ENCODE data around the gene CD14.
"Not testable (repeated sequence)": the region's sequence is repeated elsewhere in the genome, so short reads cannot be mapped to it uniquely, and the experiment has no call there.

Gene CD14

GRCh38 chr5:140605879-140606278, 27.1 kb downstream of the CD14 start:
- no peak overlapping the region for H3K4ac ChIP-seq (ENCODE audit: low read depth in 1 of 2, low read length in 2 of 2)
- H3K79me1 ChIP-seq (replicated peaks; ENCODE audit: low read length, poor library complexity, severe bottlenecking) = no peaks in the 10 kb centered on the region
- no peak overlapping the region for H2BK12ac ChIP-seq (ENCODE audit: low read length in 2 of 2)
- no peak overlapping the region for H2AFZ ChIP-seq (ENCODE audit: low read depth, low read length)
- whole genome bisulfite sequencing = 94% methylated on average over 3 of the region's 3 CpGs
- H3K18ac ChIP-seq (ENCODE audit: low read depth in 1 of 2, low read length in 2 of 2) = no peak overlapping the region
- H3K4me1 ChIP-seq (ENCODE audit: control insufficient read depth, insufficient read depth, low read depth, low read length) = no peaks in the 10 kb centered on the region
- no peak overlapping the region for H2BK15ac ChIP-seq (ENCODE audit: low read depth, poor library complexity, severe bottlenecking)
- H3K4me2 ChIP-seq (ENCODE audit: low read length, poor library complexity, severe bottlenecking) = no peak overlapping the region
- H2BK120ac ChIP-seq (ENCODE audit: low read depth, low read length) = no peak overlapping the region
- no peak overlapping the region for H3K23ac ChIP-seq (ENCODE audit: low read length in 2 of 2)
- no peak overlapping the region for H3K27ac ChIP-seq (ENCODE audit: low read length, poor library complexity, severe bottlenecking)
- H3K27me3 ChIP-seq (ENCODE audit: control insufficient read depth in 1 of 2, insufficient read depth in 1 of 2, low read length in 2 of 2) = peaks cover 0 to 5% of the 10 kb centered on the region in 2 experiments
- no peak overlapping the region for H3K9ac ChIP-seq (ENCODE audit: low read length)
- no peaks in the 10 kb centered on the region for H3K9me3 ChIP-seq (ENCODE audit: control insufficient read depth, low read length)
- H4K91ac ChIP-seq (ENCODE audit: low read length) = no peak overlapping the region
- H4K8ac ChIP-seq (ENCODE audit: low read length) = no peak overlapping the region
- H2AK5ac ChIP-seq (ENCODE audit: low read length, severe bottlenecking) = no peak overlapping the region
- H3K14ac ChIP-seq (ENCODE audit: low read length in 2 of 2) = no peak overlapping the region
- no peaks in the 10 kb centered on the region for H3K36me3 ChIP-seq (ENCODE audit: control insufficient read depth in 1 of 2, insufficient read depth in 2 of 2, low read depth in 1 of 2, low read length in 2 of 2)
- H2BK5ac ChIP-seq (ENCODE audit: low read depth, low read length, poor library complexity, severe bottlenecking) = no peak overlapping the region
- H3K4me3 ChIP-seq (ENCODE audit: insufficient read depth in 1 of 2, low read depth in 1 of 2, low read length in 2 of 2) = no peak overlapping the region
- DNase-seq = no peak

- Histone ChIP-seq H2BK5ac (ENCODE audit: low read depth, low read length, poor library complexity, severe bottlenecking) (no peak overlapping the region), H2AK5ac (ENCODE audit: low read length, severe bottlenecking) (no peak overlapping the region), H4K8ac (ENCODE audit: low read length) (no peak overlapping the region), H3K27me3 (ENCODE audit: control insufficient read depth in 1 of 2, insufficient read depth in 1 of 2, low read length in 2 of 2) (no peaks in the 10 kb centered on the region), H2BK15ac (ENCODE audit: low read depth, poor library complexity, severe bottlenecking) (no peak overlapping the region), H3K79me1 (replicated peaks; ENCODE audit: low read length, poor library complexity, severe bottlenecking) (no peaks in the 10 kb centered on the region), H3K4me1 (ENCODE audit: control insufficient read depth, insufficient read depth, low read depth, low read length) (no peaks in the 10 kb centered on the region), H3K9ac (ENCODE audit: low read length) (no peak overlapping the region), H3K9me3 (ENCODE audit: control insufficient read depth, low read length) (no peaks in the 10 kb centered on the region), H2AFZ (ENCODE audit: low read depth, low read length) (no peak overlapping the region), H3K4ac (ENCODE audit: low read depth in 1 of 2, low read length in 2 of 2) (no peak overlapping the region), H2BK120ac (ENCODE audit: low read depth, low read length) (no peak overlapping the region), H3K23ac (ENCODE audit: low read length in 2 of 2) (no peak overlapping the region), H3K18ac (ENCODE audit: low read depth in 1 of 2, low read length in 2 of 2) (no peak overlapping the region), H3K4me2 (ENCODE audit: low read length, poor library complexity, severe bottlenecking) (no peak overlapping the region), H3K36me3 (ENCODE audit: control insufficient read depth in 1 of 2, insufficient read depth in 2 of 2, low read depth in 1 of 2, low read length in 2 of 2) (no peaks in the 10 kb centered on the region), H2BK12ac (ENCODE audit: low read length in 2 of 2) (no peak overlapping the region), H3K4me3 (ENCODE audit: insufficient read depth in 1 of 2, low read depth in 1 of 2, low read length in 2 of 2) (no peak overlapping the region), H3K14ac (ENCODE audit: low read length in 2 of 2) (no peak overlapping the region), H3K27ac (ENCODE audit: low read length, poor library complexity, severe bottlenecking) (no peak overlapping the region), H4K91ac (ENCODE audit: low read length) (no peak overlapping the region)
- 80% methylated on average over 1 of the region's 2 CpGs for WGBS
- DNase-seq = no peak
Measured at GRCh38 chr5:140603734-140604133, 29.2 kb downstream of the CD14 start.

- H3K36me3 ChIP-seq (ENCODE audit: control insufficient read depth in 1 of 2, insufficient read depth in 2 of 2, low read depth in 1 of 2, low read length in 2 of 2) = not testable (repeated sequence)
- 94% methylated on average over 4 of the region's 4 CpGs for whole genome bisulfite sequencing
Measured at GRCh38 chr5:140603446-140603698, 29.6 kb downstream of the CD14 start.

DNA sequence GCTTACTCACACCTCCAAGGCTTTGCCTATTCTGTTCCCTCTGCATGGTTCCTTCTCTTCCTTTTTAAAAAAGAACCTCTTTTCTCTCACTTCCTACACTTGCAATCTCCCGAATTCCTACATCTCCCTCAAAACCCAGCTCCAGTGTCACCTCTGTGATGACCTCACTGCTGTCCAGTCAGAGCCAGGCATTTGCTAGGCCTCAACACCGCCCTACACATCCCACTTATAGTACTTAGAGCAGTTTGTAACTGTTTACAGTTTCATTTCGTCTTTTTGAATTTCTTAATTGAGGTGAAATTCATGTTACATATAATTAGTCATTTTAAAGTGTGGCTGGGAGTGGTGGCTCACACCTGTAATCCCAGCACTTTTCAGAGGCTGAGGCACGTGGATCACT, 30.8 kb downstream of the CD14 start:
- H2AFZ ChIP-seq (ENCODE audit: low read depth, low read length) = no peak overlapping the region
- no peak overlapping the region for H2AK5ac ChIP-seq (ENCODE audit: low read length, severe bottlenecking)
- no peak overlapping the region for H2BK5ac ChIP-seq (ENCODE audit: low read depth, low read length, poor library complexity, severe bottlenecking)
- no peaks in the 10 kb centered on the region for H3K36me3 ChIP-seq (ENCODE audit: control insufficient read depth in 1 of 2, insufficient read depth in 2 of 2, low read depth in 1 of 2, low read length in 2 of 2)
- H3K4ac ChIP-seq (ENCODE audit: low read depth in 1 of 2, low read length in 2 of 2) = no peak overlapping the region
- no peak overlapping the region for H4K8ac ChIP-seq (ENCODE audit: low read length)
- H3K27me3 ChIP-seq (ENCODE audit: control insufficient read depth in 1 of 2, insufficient read depth in 1 of 2, low read length in 2 of 2) = no peaks in the 10 kb centered on the region
- no peak for DNase-seq
- no peak overlapping the region for H3K4me2 ChIP-seq (ENCODE audit: low read length, poor library complexity, severe bottlenecking)
- no peak overlapping the region for H4K91ac ChIP-seq (ENCODE audit: low read length)
- WGBS = 71% methylated on average over 2 of the region's 4 CpGs
- H3K4me1 ChIP-seq (ENCODE audit: control insufficient read depth, insufficient read depth, low read depth, low read length) = no peaks in the 10 kb centered on the region
- no peak overlapping the region for H3K27ac ChIP-seq (ENCODE audit: low read length, poor library complexity, severe bottlenecking)
- H3K14ac ChIP-seq (ENCODE audit: low read length in 2 of 2) = no peak overlapping the region
- no peak overlapping the region for H3K9ac ChIP-seq (ENCODE audit: low read length)
- no peak overlapping the region for H3K4me3 ChIP-seq (ENCODE audit: insufficient read depth in 1 of 2, low read depth in 1 of 2, low read length in 2 of 2)
- no peak overlapping the region for H3K18ac ChIP-seq (ENCODE audit: low read depth in 1 of 2, low read length in 2 of 2)
- H3K79me1 ChIP-seq (replicated peaks; ENCODE audit: low read length, poor library complexity, severe bottlenecking) = no peaks in the 10 kb centered on the region
- H2BK15ac ChIP-seq (ENCODE audit: low read depth, poor library complexity, severe bottlenecking) = no peak overlapping the region
- no peak overlapping the region for H3K23ac ChIP-seq (ENCODE audit: low read length in 2 of 2)
- H3K9me3 ChIP-seq (ENCODE audit: control insufficient read depth, low read length) = no peaks in the 10 kb centered on the region
- no peak overlapping the region for H2BK120ac ChIP-seq (ENCODE audit: low read depth, low read length)
- no peak overlapping the region for H2BK12ac ChIP-seq (ENCODE audit: low read length in 2 of 2)

More at GRCh38 chr5:140603446-140603698, 29.6 kb downstream of the CD14 start:
- H4K8ac ChIP-seq (ENCODE audit: low read length); H3K4me2 ChIP-seq (ENCODE audit: low read length, poor library complexity, severe bottlenecking); H3K18ac ChIP-seq (ENCODE audit: low read depth in 1 of 2, low read length in 2 of 2); H3K4ac ChIP-seq (ENCODE audit: low read depth in 1 of 2, low read length in 2 of 2); H2AFZ ChIP-seq (ENCODE audit: low read depth, low read length); H3K9me3 ChIP-seq (ENCODE audit: control insufficient read depth, low read length); H3K27me3 ChIP-seq (ENCODE audit: control insufficient read depth in 1 of 2, insufficient read depth in 1 of 2, low read length in 2 of 2); H2BK12ac ChIP-seq (ENCODE audit: low read length in 2 of 2); H3K79me1 ChIP-seq (replicated peaks; ENCODE audit: low read length, poor library complexity, severe bottlenecking); H3K23ac ChIP-seq (ENCODE audit: low read length in 2 of 2); H3K4me1 ChIP-seq (ENCODE audit: control insufficient read depth, insufficient read depth, low read depth, low read length); H2BK120ac ChIP-seq (ENCODE audit: low read depth, low read length); H3K9ac ChIP-seq (ENCODE audit: low read length); H2BK5ac ChIP-seq (ENCODE audit: low read depth, low read length, poor library complexity, severe bottlenecking); H4K91ac ChIP-seq (ENCODE audit: low read length); H2AK5ac ChIP-seq (ENCODE audit: low read length, severe bottlenecking); H3K14ac ChIP-seq (ENCODE audit: low read length in 2 of 2); H3K4me3 ChIP-seq (ENCODE audit: insufficient read depth in 1 of 2, low read depth in 1 of 2, low read length in 2 of 2); DNase-seq; H3K27ac ChIP-seq (ENCODE audit: low read length, poor library complexity, severe bottlenecking); H2BK15ac ChIP-seq (ENCODE audit: low read depth, poor library complexity, severe bottlenecking): not testable (repeated sequence)

Measured in mesenchymal stem cell (in vitro differentiated cells and primary cell).